Smooth muscle cell of the coronary artery (primary cell): Measurements from ENCODE around the gene HTRA2. TPM values are rescaled to one million over a fixed set of nuclear protein-coding genes. Genes with fewer than 3 reads are reported as not detected.

ENCODE experiments used
- total RNA-seq: library from RNA; depleted of rRNA; stranded (reverse); fragments of >200 nt; gene quantifications from 2 replicates; pipeline ENCODE4 v1.2.3, GENCODE V29; 2014; ENCODE audit warnings: low replicate concordance

Gene HTRA2
- 41.3 and 60.8 TPM in 2 replicates for total RNA-seq

GRCh38 chr2:74529357-74530238 lies at the start of gene HTRA2, which contains the start of gene AUP1:
TSS of gene HTRA2 (plus strand) at chr2:74529933. CDS start at chr2:74530007, 74 bp downstream.
TSS of gene AUP1 (minus strand) at chr2:74529706. CDS start at chr2:74529629, 77 bp downstream.

DNA sequence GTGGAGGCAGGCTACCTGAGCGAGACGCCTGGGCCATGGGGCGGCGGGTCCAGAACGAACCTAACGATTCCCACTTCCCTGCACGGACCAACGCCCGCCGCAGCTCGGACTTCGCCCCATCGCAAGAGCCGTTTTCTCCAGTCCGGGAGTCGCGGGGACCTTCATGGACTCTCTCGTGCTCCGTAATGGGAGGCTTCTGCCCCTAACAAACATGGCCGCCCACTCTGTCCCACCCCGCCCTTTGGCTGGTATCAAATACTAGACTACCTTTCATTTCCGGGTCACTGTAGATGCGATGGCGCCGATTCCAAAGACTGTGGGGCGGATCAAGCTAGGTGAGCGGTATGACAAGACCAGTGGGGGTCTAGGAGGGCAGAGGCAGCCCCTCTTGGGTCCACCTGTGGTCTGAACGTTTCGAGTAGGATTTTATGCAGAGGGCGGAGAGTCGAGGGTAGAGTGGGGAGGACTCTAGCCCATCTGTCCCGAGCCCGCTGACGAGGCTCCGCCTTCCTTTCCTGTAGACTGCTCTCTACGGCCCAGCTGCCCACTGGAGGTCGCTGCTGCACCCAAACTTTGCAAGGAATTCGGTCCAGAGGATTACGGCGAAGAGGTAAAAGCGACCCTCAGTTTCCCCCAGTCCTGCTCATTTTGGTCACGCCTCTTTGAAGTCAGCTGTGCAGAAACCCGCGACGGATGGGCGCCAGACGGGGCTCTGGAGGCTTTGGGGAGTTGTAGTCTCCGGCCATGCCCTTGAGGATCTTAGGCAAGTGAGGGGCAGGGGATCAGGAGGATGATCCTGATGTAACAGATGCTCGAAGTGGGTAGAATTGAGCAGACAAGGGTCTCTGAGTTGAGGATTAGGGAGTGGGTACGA lies 46.7 kb upstream of the HTRA2 start, which contains the start of the genes CCDC142 and TTC31:
Gene CCDC142, minus strand, starts transcription at position 198 of the 874 bp plus-strand sequence. Its CDS starts 161 bp downstream, at position 37.
Gene TTC31, plus strand, starts transcription at position 281 of the 874 bp plus-strand sequence. Its CDS starts 15 bp downstream, at position 296.

GRCh38 chr2:74499267-74499939 lies 30.3 kb upstream of the HTRA2 start, which contains the start of gene LBX2:
TSS of gene LBX2 (minus strand) at chr2:74499603. CDS start at chr2:74499537, 66 bp downstream.

GRCh38 chr2:74507145-74507925 lies 22.4 kb upstream of the HTRA2 start, which contains the start of gene PCGF1:
TSS of gene PCGF1 (minus strand) at chr2:74507695. CDS start at chr2:74507668, 27 bp downstream.

DNA sequence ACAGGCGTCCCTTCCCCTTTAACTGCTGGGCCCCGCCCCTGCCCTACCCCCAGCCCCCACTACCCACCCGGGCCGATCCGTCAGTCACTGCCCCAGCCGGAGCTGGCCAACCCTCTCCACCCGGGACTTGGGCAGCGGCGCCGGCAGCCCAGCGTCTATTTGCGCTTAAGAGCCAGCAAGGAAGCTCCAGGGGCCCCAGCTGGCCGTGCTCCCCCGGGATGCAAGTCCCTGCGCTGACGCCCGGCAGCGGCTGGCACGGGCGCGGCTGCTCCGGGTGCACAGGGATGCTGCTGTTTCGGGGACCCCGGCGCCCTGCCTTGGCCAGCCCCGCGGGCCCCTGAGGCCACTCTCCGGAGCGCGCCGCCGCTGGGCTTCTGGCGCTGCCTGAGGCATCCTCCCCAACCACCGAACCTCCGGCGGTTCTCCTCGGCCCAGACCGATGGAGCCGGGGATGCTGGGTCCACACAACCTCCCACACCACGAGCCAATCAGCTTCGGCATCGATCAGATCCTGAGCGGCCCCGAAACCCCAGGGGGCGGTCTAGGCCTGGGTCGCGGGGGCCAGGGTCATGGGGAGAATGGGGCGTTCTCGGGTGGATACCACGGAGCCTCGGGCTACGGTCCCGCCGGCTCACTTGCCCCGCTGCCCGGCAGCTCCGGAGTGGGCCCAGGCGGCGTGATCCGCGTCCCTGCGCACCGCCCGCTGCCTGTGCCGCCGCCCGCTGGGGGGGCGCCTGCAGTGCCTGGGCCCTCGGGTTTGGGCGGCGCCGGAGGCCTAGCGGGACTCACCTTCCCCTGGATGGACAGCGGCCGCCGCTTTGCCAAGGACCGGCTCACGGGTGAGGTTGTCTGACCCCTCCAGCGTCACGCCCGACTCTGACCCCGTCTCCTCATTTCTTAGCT lies 15.1 kb upstream of the HTRA2 start, which contains the start of gene TLX2:
Gene TLX2, plus strand, starts transcription at position 83 of the 903 bp plus-strand sequence. Its CDS starts 357 bp downstream, at position 440.

DNA sequence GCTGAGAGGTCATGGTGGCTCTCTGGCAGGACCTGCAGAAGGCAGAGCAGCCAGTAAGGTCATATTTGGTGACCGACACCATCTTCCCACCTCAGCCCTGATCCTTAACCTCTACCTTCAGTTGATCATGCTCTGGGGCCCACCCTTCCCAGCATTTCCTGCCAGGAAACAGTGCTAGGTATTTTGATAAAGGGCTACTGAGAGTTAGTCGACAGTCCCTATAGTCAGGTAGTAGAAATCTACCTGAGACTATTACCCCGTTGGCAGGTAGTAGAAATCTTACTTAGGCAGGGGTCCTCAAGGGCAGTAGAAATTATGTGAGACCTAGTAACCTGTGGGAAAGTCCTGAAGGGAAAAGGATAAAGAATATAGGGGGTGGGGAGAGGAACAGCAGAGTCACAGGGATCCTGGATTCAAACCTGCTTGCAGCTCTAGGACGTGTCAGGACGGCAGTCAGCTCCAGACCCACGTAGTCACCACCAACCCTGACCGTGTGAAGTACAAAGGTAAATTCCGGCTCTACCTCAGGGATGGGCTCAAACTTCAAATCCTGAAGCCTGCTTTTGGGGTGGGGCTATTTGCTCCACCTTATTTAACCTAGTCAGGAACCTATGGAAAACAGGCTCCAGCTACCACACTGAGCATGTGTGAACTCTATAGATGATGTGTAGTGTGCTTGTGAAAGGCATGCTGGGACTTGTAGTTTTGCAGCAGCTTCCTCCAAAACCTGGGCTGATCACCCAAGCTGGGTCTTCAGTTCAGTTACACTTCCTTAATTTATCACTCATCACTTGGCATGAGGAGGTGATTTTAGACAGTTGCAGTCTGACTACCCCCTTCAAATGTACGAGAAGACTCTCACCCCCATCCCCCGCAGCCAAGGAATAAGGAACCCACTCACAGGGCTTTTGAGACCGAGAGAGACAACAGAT lies 3.8 kb upstream of the HTRA2 start, which contains the start of gene DQX1:
Gene DQX1, minus strand, starts transcription at position 515 of the 932 bp plus-strand sequence. Its CDS starts 502 bp downstream, at position 13.

GRCh38 chr2:74553892-74554819 lies 24.4 kb downstream of the HTRA2 start, which contains the start of the genes DOK1 and LOXL3:
TSS of gene DOK1 (plus strand) at chr2:74554720. CDS start at chr2:74554755, 35 bp downstream.
TSS of gene LOXL3 (minus strand) at chr2:74553942. CDS start at chr2:74552634, 1,308 bp downstream.

Other genes with a start within 250 kb of the HTRA2 start
- gene SLC4A5, start 186.5 kb upstream of the HTRA2 start, total RNA-seq, result 0.08 TPM in 1 of 2 replicates, not detected in the other
- 180 and 332 TPM in 2 replicates for gene DCTN1, start 149.6 kb upstream of the HTRA2 start, total RNA-seq
- gene C2orf81, start 108.3 kb upstream of the HTRA2 start, total RNA-seq, result 0.59 and 0.98 TPM in 2 replicates
- 31.8 and 40.5 TPM in 2 replicates for gene WDR54, start 108.2 kb upstream of the HTRA2 start, total RNA-seq
- gene RTKN, start 88.0 kb upstream of the HTRA2 start, total RNA-seq, result 11.0 and 16.5 TPM in 2 replicates
- 9.2 and 41.0 TPM in 2 replicates for gene INO80B, start 74.8 kb upstream of the HTRA2 start, total RNA-seq
- 68.7 and 75.7 TPM in 2 replicates for gene WBP1, start 71.5 kb upstream of the HTRA2 start, total RNA-seq
- 42.6 and 54.5 TPM in 2 replicates for gene MOGS, start 64.6 kb upstream of the HTRA2 start, total RNA-seq
- 54.0 and 95.4 TPM in 2 replicates for gene MRPL53, start 57.3 kb upstream of the HTRA2 start, total RNA-seq
- 14.8 and 20.5 TPM in 2 replicates for gene CCDC142, start 46.9 kb upstream of the HTRA2 start, total RNA-seq
- gene TTC31, start 46.9 kb upstream of the HTRA2 start, total RNA-seq, result 7.8 and 8.2 TPM in 2 replicates
- 0.30 and 0.94 TPM in 2 replicates for gene LBX2, start 30.3 kb upstream of the HTRA2 start, total RNA-seq
- gene PCGF1, start 22.2 kb upstream of the HTRA2 start, total RNA-seq, result 21.1 and 36.6 TPM in 2 replicates
- not detected in 2 replicates for gene TLX2, start 15.5 kb upstream of the HTRA2 start, total RNA-seq
- gene DQX1, start 3.7 kb upstream of the HTRA2 start, total RNA-seq, result not detected in 2 replicates
- 78.0 and 99.1 TPM in 2 replicates for gene AUP1, start 227 bp upstream of the HTRA2 start, total RNA-seq
- gene LOXL3, start 24.0 kb downstream of the HTRA2 start, total RNA-seq, result 25.5 and 62.8 TPM in 2 replicates
- 21.3 and 32.8 TPM in 2 replicates for gene DOK1, start 24.8 kb downstream of the HTRA2 start, total RNA-seq
- gene M1AP, start 118.4 kb downstream of the HTRA2 start, total RNA-seq, result 0.08 TPM in 1 of 2 replicates, not detected in the other
- 5.5 and 5.6 TPM in 2 replicates for gene SEMA4F, start 124.3 kb downstream of the HTRA2 start, total RNA-seq